ENCODE results near the gene FNTB.

The FNTB gene

DNA sequence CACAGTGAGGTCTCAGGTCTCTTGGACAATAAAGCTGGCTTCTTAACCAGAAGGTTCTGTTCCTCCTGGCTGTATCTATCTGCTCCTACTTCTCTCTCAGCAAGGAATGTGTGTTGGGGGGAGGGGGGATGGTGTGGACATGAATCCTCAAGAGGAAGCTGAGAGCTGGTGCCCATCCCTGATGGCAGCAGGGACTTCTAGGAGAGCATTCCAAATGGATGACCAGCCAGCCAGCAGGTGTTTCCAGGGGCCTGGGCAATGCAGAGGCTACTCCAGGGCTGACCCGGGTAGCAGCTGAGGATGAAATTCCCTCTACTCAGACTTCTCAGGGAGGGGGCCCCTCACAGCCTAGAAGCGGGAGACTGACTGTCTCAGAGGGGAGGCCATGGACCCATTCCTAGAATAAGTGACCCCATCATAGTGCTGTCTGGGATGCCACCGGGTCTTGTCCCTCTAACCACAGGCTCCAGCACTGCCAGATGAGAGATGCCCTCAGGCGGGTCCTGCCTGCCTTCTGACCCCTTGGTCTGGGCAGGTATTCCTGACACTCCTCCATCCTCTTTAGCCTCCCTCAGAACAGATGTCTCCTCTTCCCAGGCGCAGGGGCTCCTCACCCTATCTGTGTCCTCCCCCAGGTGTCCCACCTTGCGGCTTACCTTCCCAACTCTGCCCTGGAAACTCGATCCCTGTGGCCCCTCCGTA lies 15.8 kb upstream of the FNTB start:
- Histone ChIP-seq H3K27me3 (ENCODE audit: insufficient read depth, poor library complexity, severe bottlenecking) (peaks cover 2% of the 10 kb centered on the region), H3K4me3 (replicated peaks; ENCODE audit: insufficient read depth, low read length) (no peak overlapping the region), H3K27ac (replicated peaks) (no peak overlapping the region)
- DNase-seq (ENCODE audit: low read depth in 1 of 2, low spot score in 1 of 2): no peak
- TF ChIP-seq GABPA (IDR thresholded peaks at IDR 0.05; ENCODE audit: low read depth) (no peak), POLR2AphosphoS5 (IDR thresholded peaks at IDR 0.05; ENCODE audit: low read depth) (no peak), REST (IDR thresholded peaks at IDR 0.05; ENCODE audit: insufficient replicate concordance, low read depth) (no peak)

DNA sequence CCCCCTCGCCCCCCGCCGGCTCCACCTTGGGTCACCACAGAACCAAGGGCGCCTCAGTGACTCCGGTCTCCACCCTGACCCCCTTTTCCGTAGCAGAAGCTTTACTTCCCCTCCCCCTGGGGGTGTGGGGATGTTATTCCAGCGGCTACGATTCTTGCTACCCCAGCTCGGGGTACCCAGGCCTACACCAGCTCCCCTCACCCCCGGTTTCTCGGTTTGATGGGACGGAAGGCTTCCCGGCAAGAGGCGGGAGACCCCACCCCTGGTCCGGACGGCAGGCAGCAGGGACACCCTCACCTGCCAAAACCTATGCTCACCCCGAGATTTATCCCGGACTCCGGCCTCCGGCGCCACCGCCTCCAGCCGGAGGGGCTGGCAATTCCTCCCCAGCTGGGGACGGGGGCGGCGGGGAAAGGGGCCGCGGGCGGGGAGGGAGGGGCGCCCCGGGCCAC lies 15.2 kb upstream of the FNTB start:
- Histone ChIP-seq H3K27me3 (ENCODE audit: insufficient read depth, poor library complexity, severe bottlenecking) (peaks cover 2% of the 10 kb centered on the region), H3K4me3 (replicated peaks; ENCODE audit: insufficient read depth, low read length) (peak overlapping the region; percentile 28; the same call in 1 of the 2 replicates), H3K27ac (replicated peaks) (no peak overlapping the region)
- DNase-seq (ENCODE audit: low read depth in 1 of 2, low spot score in 1 of 2): no peak
- TF ChIP-seq, protein P1, sequence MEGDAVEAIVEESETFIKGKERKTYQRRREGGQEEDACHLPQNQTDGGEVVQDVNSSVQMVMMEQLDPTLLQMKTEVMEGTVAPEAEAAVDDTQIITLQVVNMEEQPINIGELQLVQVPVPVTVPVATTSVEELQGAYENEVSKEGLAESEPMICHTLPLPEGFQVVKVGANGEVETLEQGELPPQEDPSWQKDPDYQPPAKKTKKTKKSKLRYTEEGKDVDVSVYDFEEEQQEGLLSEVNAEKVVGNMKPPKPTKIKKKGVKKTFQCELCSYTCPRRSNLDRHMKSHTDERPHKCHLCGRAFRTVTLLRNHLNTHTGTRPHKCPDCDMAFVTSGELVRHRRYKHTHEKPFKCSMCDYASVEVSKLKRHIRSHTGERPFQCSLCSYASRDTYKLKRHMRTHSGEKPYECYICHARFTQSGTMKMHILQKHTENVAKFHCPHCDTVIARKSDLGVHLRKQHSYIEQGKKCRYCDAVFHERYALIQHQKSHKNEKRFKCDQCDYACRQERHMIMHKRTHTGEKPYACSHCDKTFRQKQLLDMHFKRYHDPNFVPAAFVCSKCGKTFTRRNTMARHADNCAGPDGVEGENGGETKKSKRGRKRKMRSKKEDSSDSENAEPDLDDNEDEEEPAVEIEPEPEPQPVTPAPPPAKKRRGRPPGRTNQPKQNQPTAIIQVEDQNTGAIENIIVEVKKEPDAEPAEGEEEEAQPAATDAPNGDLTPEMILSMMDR (IDR thresholded peaks at IDR 0.05; ENCODE audit: insufficient read depth, low read length): no peak
- TF ChIP-seq GABPA (IDR thresholded peaks at IDR 0.05; ENCODE audit: low read depth) (no peak), REST (IDR thresholded peaks at IDR 0.05; ENCODE audit: insufficient replicate concordance, low read depth) (no peak), POLR2AphosphoS5 (IDR thresholded peaks at IDR 0.05; ENCODE audit: low read depth) (no peak), SPI1 (IDR thresholded peaks at IDR 0.05; ENCODE audit: borderline replicate concordance, low read depth) (no peak)

DNA sequence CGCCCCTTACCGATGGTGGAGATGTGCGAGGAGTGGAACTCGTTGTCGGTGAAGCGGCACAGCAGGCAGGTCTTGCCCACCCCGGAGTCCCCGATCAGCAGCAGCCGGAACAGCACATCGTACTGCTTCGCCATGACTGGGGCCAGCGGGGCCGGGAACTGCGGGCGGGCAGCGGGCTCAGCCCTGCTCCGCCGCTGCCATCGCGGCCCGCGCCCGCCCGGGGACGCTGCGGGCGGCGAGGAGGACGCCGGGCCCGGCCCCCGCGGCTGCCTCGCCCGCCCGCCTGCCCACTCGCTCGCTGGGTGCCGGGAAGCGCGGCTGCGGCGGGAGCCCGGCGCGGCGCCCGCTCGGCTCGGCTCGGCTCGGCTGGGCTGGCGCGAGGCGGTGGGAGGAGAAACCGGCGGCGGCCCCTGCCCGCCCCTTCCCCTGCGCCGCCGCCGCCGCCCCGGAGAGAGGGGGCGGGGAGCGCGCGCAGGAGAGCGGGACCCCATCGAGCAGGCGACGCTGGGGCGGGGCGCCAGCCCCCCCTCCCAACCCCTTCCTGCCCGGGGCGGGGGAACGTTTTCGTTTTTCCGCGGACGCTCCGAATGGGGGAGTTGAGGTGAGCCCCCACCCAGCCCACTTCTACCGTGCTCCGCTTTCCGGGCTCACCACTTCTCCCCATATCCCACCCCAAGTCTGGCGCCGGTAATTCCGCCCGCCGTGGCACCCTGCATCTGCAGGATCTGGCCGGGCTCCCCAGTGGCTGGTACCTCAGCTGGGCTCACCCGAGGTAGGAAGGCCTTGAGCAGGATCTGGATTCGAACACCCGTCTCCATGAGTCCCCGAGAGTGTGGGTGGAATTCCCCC lies 14.5 kb upstream of the FNTB start, which contains the start of gene RAB15:
TSS of gene RAB15 (minus strand) at position 394 of the 849 bp plus-strand sequence. CDS start at position 134, 260 bp downstream.
- H3K27me3 ChIP-seq (ENCODE audit: insufficient read depth, poor library complexity, severe bottlenecking): peaks cover 2% of the 10 kb centered on the region
- H3K4me3 ChIP-seq (replicated peaks; ENCODE audit: insufficient read depth, low read length): peak within 1 kb of the TSS; percentile 32
- TF ChIP-seq SPI1 (IDR thresholded peaks at IDR 0.05; ENCODE audit: borderline replicate concordance, low read depth) (no peak), GABPA (IDR thresholded peaks at IDR 0.05; ENCODE audit: low read depth) (no peak)
- DNase-seq (ENCODE audit: low read depth in 1 of 2, low spot score in 1 of 2): no peak
- H3K27ac ChIP-seq (replicated peaks): no peak within 1 kb of the TSS

- Histone ChIP-seq H3K27me3 (ENCODE audit: insufficient read depth, poor library complexity, severe bottlenecking) (peaks cover 2% of the 10 kb centered on the region), H3K4me3 (replicated peaks; ENCODE audit: insufficient read depth, low read length) (no peak overlapping the region), H3K27ac (replicated peaks) (no peak overlapping the region)
- no peak for DNase-seq (ENCODE audit: low read depth in 1 of 2, low spot score in 1 of 2)
- TF ChIP-seq POLR2AphosphoS5 (IDR thresholded peaks at IDR 0.05; ENCODE audit: low read depth) (no peak), GABPA (IDR thresholded peaks at IDR 0.05; ENCODE audit: low read depth) (no peak), SPI1 (IDR thresholded peaks at IDR 0.05; ENCODE audit: borderline replicate concordance, low read depth) (no peak), REST (IDR thresholded peaks at IDR 0.05; ENCODE audit: insufficient replicate concordance, low read depth) (no peak)
- TF ChIP-seq, protein P1 (IDR thresholded peaks at IDR 0.05; ENCODE audit: insufficient read depth, low read length): no peak
These were observed 13.7 kb upstream of the FNTB start for GRCh38 chr14:64973026-64973442.

Measured in HL-60 (cell line).